Adipocyte (in vitro differentiated cells): ENCODE results near the gene TIMM22.

Experiments used
- DNase-seq: peaks from one replicate; pipeline ENCODE4 v3.0.0-alpha.2; 2015; ENCODE audit warnings: low read depth
- H3K27me3 ChIP-seq: replicated peaks from 2 replicates; pipeline ENCODE4 v1.7.0; 2013; ENCODE audit warnings: mild to moderate bottlenecking, low read length, moderate library complexity; ENCODE audit not compliant: control insufficient read depth, insufficient read depth
- H3K36me3 ChIP-seq: 2 replicates; pipeline ENCODE4 v1.7.0; 2013; ENCODE audit warnings: low read length, mild to moderate bottlenecking, moderate library complexity; ENCODE audit not compliant: control insufficient read depth, insufficient read depth, severe bottlenecking
- H3K4me1 ChIP-seq: 2 replicates; pipeline ENCODE4 v1.7.0; 2013; ENCODE audit warnings: mild to moderate bottlenecking, low read length, moderate library complexity; ENCODE audit not compliant: control insufficient read depth, insufficient read depth
- H3K4me3 ChIP-seq: 2 replicates; pipeline ENCODE4 v1.7.0; 2013; ENCODE audit warnings: mild to moderate bottlenecking, low read length, moderate library complexity
- H3K9ac ChIP-seq: 2 replicates; pipeline ENCODE4 v1.7.0; 2013; ENCODE audit warnings: mild to moderate bottlenecking, low read length, moderate library complexity
- H3K9me3 ChIP-seq: 2 replicates; pipeline ENCODE4 v1.7.0; 2013; ENCODE audit warnings: mild to moderate bottlenecking, low read length, moderate library complexity; ENCODE audit not compliant: control insufficient read depth

Gene TIMM22

GRCh38 chr17:975371-975915 is 21.5 kb upstream of the TIMM22 start:
- Histone ChIP-seq H3K27me3 (no peaks in the 10 kb centered on the region), H3K9me3 (no peaks in the 10 kb centered on the region), H3K4me3 (peak overlapping the region; percentile 57), H3K9ac (no peak overlapping the region), H3K4me1 (peaks cover 25% of the 10 kb centered on the region), H3K36me3 (no peaks in the 10 kb centered on the region)
- peak; percentile 72 for DNase-seq

GRCh38 chr17:976312-976711 is 20.6 kb upstream of the TIMM22 start:
- no peaks in the 10 kb centered on the region for H3K27me3 ChIP-seq
- no peaks in the 10 kb centered on the region for H3K36me3 ChIP-seq

DNA sequence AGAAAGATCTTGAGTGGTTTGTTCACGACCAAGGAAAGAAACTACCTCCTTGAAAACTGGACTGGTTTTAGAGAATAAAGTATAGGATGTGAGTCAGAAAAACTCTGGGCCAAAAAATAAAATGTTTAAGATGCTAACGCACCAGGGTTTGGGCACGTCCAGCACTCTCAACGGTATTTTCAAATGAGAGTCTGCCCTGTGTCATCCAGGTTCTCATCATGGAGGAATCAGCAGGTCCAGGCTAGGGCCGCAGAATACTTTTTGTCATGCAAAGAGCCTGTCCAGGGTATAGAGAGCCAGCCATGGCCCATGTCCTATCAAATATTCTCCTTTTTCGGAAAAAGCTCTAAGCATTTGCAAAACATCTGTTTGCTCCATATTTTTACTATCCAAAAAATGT is 19.8 kb upstream of the TIMM22 start:
- H3K9ac ChIP-seq = no peak overlapping the region
- no peaks in the 10 kb centered on the region for H3K9me3 ChIP-seq
- no peaks in the 10 kb centered on the region for H3K36me3 ChIP-seq
- no peaks in the 10 kb centered on the region for H3K27me3 ChIP-seq
- DNase-seq = peak; percentile 66
- H3K4me3 ChIP-seq = peak overlapping the region; percentile 76
- H3K4me1 ChIP-seq = peaks cover 25% of the 10 kb centered on the region

More at GRCh38 chr17:976312-976711, 20.6 kb upstream of the TIMM22 start:
- Histone ChIP-seq H3K9ac (no peak overlapping the region), H3K4me3 (no peak overlapping the region), H3K9me3 (no peaks in the 10 kb centered on the region), H3K4me1 (peaks cover 25% of the 10 kb centered on the region)
- DNase-seq = no peak

GRCh38 chr17:978103-979093 is 18.5 kb upstream of the TIMM22 start:
- H3K36me3 ChIP-seq = no peaks in the 10 kb centered on the region
- DNase-seq = peak; percentile 77
- peak overlapping the region; percentile 24 for H3K9ac ChIP-seq
- peak overlapping the region; percentile 76 for H3K4me3 ChIP-seq
- H3K9me3 ChIP-seq = no peaks in the 10 kb centered on the region
- no peaks in the 10 kb centered on the region for H3K27me3 ChIP-seq
- peaks cover 25% of the 10 kb centered on the region for H3K4me1 ChIP-seq

GRCh38 chr17:979212-979538 is 17.8 kb upstream of the TIMM22 start:
- no peak overlapping the region for H3K9ac ChIP-seq
- H3K4me1 ChIP-seq = peaks cover 25% of the 10 kb centered on the region
- H3K4me3 ChIP-seq = peak overlapping the region; percentile 77
- H3K36me3 ChIP-seq = no peaks in the 10 kb centered on the region
- H3K9me3 ChIP-seq = no peaks in the 10 kb centered on the region
- no peak for DNase-seq
- H3K27me3 ChIP-seq = no peaks in the 10 kb centered on the region

- peak within 1 kb of the TSS; percentile 72 for H3K9ac ChIP-seq
- no peaks in the 10 kb centered on the region for H3K27me3 ChIP-seq
- no peaks in the 10 kb centered on the region for H3K36me3 ChIP-seq
- H3K4me1 ChIP-seq = peaks cover 25% of the 10 kb centered on the region
- DNase-seq = peak; percentile 95
- H3K9me3 ChIP-seq = no peaks in the 10 kb centered on the region
- peak within 1 kb of the TSS; percentile 77 for H3K4me3 ChIP-seq
Observed at GRCh38 chr17:979539-980405, 17.2 kb upstream of the TIMM22 start, which contains the start of gene NXN. Gene NXN, minus strand, starts transcription at chr17:979776.

DNA sequence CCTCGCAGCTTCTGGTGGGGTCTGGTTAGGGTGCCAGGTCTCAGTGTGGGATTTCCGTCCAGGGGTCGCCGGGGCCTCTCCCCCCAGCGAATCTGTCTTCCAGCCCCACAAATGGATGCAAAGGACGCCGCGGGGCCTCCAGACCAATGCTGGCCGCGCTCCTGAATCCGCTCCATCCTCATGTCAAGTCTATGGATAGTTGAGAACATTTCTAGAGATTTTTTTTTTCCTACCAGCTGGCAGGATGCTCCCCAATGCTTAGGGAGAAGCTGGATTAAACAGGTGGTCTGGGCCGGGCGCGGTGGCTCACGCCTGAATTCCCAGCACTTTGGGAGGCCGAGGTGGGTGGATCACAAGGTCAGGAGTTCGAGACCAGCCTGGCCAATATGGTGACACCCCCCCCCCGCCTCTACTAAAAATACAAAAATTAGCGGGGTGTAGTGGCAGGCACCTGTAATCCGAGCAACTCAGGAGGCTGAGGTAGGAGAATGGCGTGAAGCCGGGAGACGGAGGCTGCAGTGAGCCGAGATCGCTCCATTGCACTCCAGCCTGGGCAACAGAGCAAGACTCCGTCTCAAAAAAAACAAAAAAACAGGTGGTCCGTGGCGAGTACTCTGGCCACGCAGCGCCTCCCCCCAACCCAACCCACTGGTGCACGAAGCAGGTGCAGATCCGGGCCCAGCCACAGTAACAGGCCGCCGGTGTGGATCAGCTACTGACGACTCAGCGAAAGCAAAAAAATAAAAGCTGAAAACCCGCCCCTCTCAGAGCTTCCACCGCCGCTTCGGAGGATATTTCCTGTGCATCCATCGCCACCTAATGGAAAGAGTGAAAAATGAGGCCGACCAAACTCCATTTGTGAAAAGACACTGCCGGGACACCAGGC is 16.3 kb upstream of the TIMM22 start:
- no peaks in the 10 kb centered on the region for H3K27me3 ChIP-seq
- no peaks in the 10 kb centered on the region for H3K9me3 ChIP-seq
- no peaks in the 10 kb centered on the region for H3K36me3 ChIP-seq
- DNase-seq = peak; percentile 97
- H3K4me1 ChIP-seq = peaks cover 18% of the 10 kb centered on the region
- H3K9ac ChIP-seq = peak overlapping the region; percentile 72
- H3K4me3 ChIP-seq = peak overlapping the region; percentile 77

DNA sequence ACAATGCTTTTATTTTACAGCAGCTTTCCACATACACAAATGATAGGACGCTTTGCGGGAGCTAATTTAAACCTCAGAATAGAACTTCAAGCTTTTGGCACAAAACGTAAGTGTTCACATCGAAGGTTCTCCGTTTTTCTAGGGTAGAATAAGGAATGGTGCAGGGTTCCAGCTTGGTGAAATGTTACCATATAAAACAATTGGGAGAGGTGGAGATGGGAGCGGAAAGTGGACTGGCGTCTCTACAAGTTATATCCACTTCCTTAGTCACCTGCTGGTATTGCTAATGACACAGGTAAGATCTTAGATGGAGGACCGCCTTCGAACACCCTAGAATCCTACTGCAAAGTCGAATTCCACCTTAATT is 15.7 kb upstream of the TIMM22 start:
- H3K4me3 ChIP-seq = no peak overlapping the region
- no peaks in the 10 kb centered on the region for H3K9me3 ChIP-seq
- H3K9ac ChIP-seq = no peak overlapping the region
- peaks cover 11% of the 10 kb centered on the region for H3K4me1 ChIP-seq
- no peaks in the 10 kb centered on the region for H3K27me3 ChIP-seq
- no peak for DNase-seq
- no peaks in the 10 kb centered on the region for H3K36me3 ChIP-seq

DNA sequence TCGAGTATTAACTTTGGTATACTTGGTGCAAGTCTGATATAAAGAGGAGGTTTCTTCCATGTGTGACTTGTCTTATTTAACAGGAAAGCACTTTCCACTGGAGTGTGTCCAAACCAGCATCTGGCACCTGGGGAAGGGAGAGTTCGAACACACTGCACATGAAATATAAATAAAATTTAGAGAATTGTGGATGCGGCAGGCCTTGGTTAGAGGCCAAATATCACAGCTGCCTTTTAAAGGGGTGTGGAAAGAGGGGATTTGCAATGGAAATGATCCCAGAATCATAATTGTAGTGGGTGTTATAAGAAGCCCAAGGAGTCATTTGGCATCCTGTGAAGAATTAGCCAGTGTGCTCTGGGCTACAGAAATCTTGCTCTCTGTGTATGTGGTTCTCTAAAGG is 13.0 kb upstream of the TIMM22 start:
- H3K9me3 ChIP-seq = no peaks in the 10 kb centered on the region
- H3K4me3 ChIP-seq = no peak overlapping the region
- H3K36me3 ChIP-seq = no peaks in the 10 kb centered on the region
- H3K9ac ChIP-seq = no peak overlapping the region
- no peak for DNase-seq
- no peaks in the 10 kb centered on the region for H3K4me1 ChIP-seq
- no peaks in the 10 kb centered on the region for H3K27me3 ChIP-seq

DNA sequence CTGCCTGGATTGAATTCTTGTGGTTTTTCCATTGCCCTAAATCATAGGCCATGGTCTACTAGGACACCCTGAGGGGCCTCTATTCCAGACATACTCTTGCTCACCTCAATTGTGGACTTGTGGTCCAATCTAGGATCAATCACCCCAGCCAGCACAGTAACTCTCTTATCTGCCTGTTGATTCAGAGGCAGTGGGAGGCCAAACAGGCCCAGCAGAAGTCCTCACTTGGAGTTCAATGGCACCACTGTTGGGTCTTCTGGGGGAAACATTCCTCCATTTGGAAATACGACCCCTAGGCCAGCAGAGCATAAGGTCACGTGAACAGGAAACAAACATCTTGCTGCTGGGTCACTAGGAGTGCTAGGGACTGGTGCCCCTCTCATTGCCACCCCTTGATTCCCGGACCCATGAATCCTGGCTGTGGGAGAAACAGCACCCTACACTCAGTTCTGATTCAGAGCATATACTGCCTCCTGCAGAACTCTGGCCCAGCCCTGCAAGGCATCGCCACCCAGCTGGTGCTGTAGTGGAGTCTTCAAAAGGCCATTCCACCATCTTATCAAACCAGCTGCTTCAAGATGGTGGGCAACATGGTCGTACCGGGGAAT is 10.5 kb upstream of the TIMM22 start:
- H3K9ac ChIP-seq = no peak overlapping the region
- no peaks in the 10 kb centered on the region for H3K36me3 ChIP-seq
- H3K27me3 ChIP-seq = no peaks in the 10 kb centered on the region
- no peak for DNase-seq
- no peaks in the 10 kb centered on the region for H3K9me3 ChIP-seq
- no peak overlapping the region for H3K4me3 ChIP-seq
- H3K4me1 ChIP-seq = no peaks in the 10 kb centered on the region
